Upper lobe of left lung (tissue), 6 donors: ENCODE measurements around the gene KRT7. TPM values are rescaled to one million over a fixed set of nuclear protein-coding genes. Genes with fewer than 3 reads are reported as not detected.

Source experiments
- ATAC-seq, 2 donors: fragments of 200-7000 bp; cut with Tn5 transposase; one replicate each; pipeline ENCODE4 v1.9.1; 2022; ENCODE audit warnings: mild to moderate bottlenecking in 2 of 2, moderate library complexity in 2 of 2; ENCODE audit not compliant: low FRiP score in 2 of 2
- DNase-seq, 2 donors: peaks; one replicate each; pipeline ENCODE4 v3.0.0-alpha.2; 2019 to 2020
- H3K27ac ChIP-seq, 4 donors: fragments of 200-600 bp; sonication (generic); one replicate each; pipeline ENCODE4 v1.5.1; 2016 to 2019
- H3K27me3 ChIP-seq, 4 donors: fragments of 200-600 bp; sonication (generic); one replicate each; pipeline ENCODE4 v1.5.1; 2017 to 2019
- H3K36me3 ChIP-seq, 4 donors: fragments of 200-600 bp; sonication (generic); one replicate each; pipeline ENCODE4 v1.5.1; 2016 to 2019
- H3K4me1 ChIP-seq, 4 donors: fragments of 200-600 bp; sonication (generic); one replicate each; pipeline ENCODE4 v1.5.1; 2018 to 2019
- H3K4me3 ChIP-seq, 4 donors: fragments of 200-600 bp; sonication (generic); one replicate each; pipeline ENCODE4 v1.5.1; 2017 to 2019; ENCODE audit warnings: mild to moderate bottlenecking in 2 of 4, moderate library complexity in 1 of 4
- H3K9me3 ChIP-seq, 4 donors: fragments of 200-600 bp; sonication (generic); one replicate each; pipeline ENCODE4 v1.5.1; 2018 to 2019
- EP300 ChIP-seq, 4 donors: sonication (generic); formaldehyde crosslinking; IDR thresholded peaks; one replicate each; pipeline ENCODE4 v1.5.1; 2017; ENCODE audit warnings: antibody characterized with exemption in 4 of 4, control low read depth in 2 of 4
- POLR2A ChIP-seq, 4 donors: fragments of 450-650 bp; IDR thresholded peaks; one replicate each; pipeline ENCODE4 v1.5.1; 2016 to 2017; ENCODE audit warnings: antibody characterized with exemption in 4 of 4, mild to moderate bottlenecking in 2 of 4
- POLR2AphosphoS5 ChIP-seq, 2 donors: sonication (generic); formaldehyde crosslinking; IDR thresholded peaks; one replicate each; pipeline ENCODE4 v1.5.1; 2017; ENCODE audit warnings: antibody characterized with exemption in 2 of 2
- WGBS, 2 donors: methylation state at CpG; one replicate each; pipeline ENCODE4 v1.1.5; 2017 to 2018; 5-methylcytosine and 5-hydroxymethylcytosine counted together
- total RNA-seq, 6 donors: library from RNA; depleted of rRNA in 4 of 6; stranded (reverse); fragments of >200 nt in 4 of 6; gene quantifications; one replicate each; pipeline versions ENCODE4 v1.1.0 to v1.2.1, GENCODE V29; 2016 to 2021
- TF ChIP-seq, protein P1 (sequence below), 6 experiments: fragments of 450-650 bp in 4 of 6; fragments of 200-600 bp in 2 of 6; sonication (generic) in 2 of 6; IDR thresholded peaks; one replicate each; pipeline ENCODE4 v1.5.1; 2016 to 2019; ENCODE audit warnings: antibody characterized with exemption in 6 of 6
- donor health status: DM: no; HTN: no; CAD: no; lungs with moderate emphysema.
- donor health status: DM: no; HTN: yes; CAD: no; lungs with severe emphysema.

Gene KRT7
- total RNA-seq, 6 donors from 2014 or later, result 247 to 1,279 (median 821) TPM

DNA sequence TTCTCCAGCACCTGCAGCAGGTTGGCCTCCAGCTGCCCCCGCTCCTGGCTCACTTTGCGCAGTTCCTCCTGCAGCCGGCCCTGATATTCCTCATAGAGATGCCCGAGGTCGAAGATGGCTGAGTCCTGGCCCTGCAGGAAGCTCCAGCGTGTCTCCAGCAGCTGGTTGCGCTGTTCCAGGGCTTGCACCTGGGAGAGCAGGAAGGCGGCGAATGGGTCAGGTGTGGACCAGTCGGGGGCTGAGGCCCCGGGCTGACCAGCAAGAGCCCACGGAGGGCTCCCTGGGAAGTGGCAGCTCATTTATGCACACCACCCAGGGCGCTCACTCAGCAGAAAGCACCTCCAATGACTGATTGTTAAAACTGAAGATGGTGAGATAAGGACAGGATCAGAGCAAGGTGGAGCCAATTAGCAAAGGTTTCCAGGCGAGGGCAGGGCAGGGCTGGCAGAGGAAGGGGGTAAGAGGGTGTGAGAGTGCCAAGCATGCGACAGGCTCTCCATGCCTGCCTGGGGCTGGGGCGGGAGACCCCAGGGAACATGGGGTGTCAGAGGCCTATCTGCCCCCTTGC, 47.6 kb upstream of the KRT7 start:
- no peak for ATAC-seq
- Histone ChIP-seq H3K9me3 (no peaks in the 10 kb centered on the region), H3K4me3 (no peak overlapping the region), H3K27ac (peak overlapping the region in 1 of 4 donors; percentile 61), H3K4me1 (peaks cover 10 to 48% (median 34%) of the 10 kb centered on the region in 4 donors), H3K36me3 (no peaks in the 10 kb centered on the region), H3K27me3 (no peaks in the 10 kb centered on the region)
- WGBS, 2 donors, result 85 to 91% methylated on average over 16 of the region's 16 CpGs
- DNase-seq, result no peak
- TF ChIP-seq, protein P1, sequence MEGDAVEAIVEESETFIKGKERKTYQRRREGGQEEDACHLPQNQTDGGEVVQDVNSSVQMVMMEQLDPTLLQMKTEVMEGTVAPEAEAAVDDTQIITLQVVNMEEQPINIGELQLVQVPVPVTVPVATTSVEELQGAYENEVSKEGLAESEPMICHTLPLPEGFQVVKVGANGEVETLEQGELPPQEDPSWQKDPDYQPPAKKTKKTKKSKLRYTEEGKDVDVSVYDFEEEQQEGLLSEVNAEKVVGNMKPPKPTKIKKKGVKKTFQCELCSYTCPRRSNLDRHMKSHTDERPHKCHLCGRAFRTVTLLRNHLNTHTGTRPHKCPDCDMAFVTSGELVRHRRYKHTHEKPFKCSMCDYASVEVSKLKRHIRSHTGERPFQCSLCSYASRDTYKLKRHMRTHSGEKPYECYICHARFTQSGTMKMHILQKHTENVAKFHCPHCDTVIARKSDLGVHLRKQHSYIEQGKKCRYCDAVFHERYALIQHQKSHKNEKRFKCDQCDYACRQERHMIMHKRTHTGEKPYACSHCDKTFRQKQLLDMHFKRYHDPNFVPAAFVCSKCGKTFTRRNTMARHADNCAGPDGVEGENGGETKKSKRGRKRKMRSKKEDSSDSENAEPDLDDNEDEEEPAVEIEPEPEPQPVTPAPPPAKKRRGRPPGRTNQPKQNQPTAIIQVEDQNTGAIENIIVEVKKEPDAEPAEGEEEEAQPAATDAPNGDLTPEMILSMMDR (IDR thresholded peaks at IDR 0.05), result no peak
- TF ChIP-seq EP300 (IDR thresholded peaks at IDR 0.05) (no peak), POLR2AphosphoS5 (IDR thresholded peaks at IDR 0.05) (no peak), POLR2A (IDR thresholded peaks at IDR 0.05) (no peak)

DNA sequence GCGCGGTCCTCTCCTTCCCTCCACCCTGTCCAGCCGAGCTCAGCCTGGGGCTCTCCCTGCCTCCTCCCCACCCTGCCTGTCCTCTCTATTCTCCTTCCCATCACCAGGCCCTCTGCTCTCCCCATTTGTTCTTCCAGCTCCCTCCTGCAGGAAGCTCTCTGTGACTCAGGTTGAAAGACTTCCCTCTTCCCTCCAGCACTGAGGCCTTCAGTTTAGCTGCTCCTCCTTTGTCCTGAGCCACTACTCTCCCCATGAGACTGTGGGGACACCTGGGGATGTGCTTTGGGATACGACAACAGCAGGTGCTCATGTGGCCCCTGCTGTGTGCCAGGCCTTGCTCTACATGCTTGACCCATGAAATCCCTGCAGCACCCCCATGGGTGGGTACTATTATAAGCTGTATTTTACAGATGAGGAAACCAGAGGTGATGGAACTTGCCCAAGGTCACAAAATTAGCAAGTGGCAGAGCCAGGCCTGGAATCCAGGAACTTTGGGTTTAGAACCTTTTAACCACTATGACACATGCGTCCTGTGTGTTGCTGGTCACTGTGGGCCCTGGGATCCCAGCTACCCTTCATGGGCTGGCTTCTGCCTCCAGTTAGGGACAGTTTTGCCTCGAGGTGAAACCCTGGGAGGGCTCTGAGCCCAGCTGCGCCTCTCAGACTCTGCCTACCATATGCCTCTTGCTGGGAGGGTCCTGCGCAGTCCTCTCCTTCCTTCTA, 46.8 kb upstream of the KRT7 start:
- Histone ChIP-seq H3K4me1 (peaks cover 12 to 55% (median 37%) of the 10 kb centered on the region in 4 donors), H3K27me3 (no peaks in the 10 kb centered on the region), H3K36me3 (no peaks in the 10 kb centered on the region), H3K27ac (peak overlapping the region in 1 of 4 donors; percentile 61), H3K4me3 (no peak overlapping the region), H3K9me3 (no peaks in the 10 kb centered on the region)
- no peak for DNase-seq
- ATAC-seq, result peak in 1 of 2 donors; percentile 6
- TF ChIP-seq POLR2A (IDR thresholded peaks at IDR 0.05) (no peak), POLR2AphosphoS5 (IDR thresholded peaks at IDR 0.05) (no peak), EP300 (IDR thresholded peaks at IDR 0.05) (no peak)
- TF ChIP-seq, protein P1 (IDR thresholded peaks at IDR 0.05), result no peak
- 78% methylated on average over 8 of the region's 8 CpGs for WGBS, 2 donors

DNA sequence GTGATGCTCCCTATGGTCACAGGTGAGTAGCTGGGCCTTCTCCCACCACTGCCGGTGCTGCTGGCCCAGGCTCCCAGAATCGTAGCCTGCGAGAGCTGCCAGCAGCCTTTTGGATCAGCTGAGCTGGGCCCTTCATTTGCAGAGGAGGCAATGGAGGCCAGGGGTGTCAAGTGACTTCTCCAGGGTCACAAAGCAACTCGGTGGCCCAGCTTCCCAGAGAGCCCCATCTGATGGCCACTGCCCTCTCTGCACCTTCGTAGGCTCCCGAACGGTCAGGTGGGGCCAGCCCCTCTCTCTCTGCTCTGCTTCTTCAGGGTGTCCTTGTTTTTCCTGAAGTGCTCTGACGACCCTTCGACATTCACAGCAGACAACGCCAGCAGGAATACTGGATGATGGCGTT, 45.8 kb upstream of the KRT7 start:
- H3K4me1 ChIP-seq, result peaks cover 22 to 64% (median 46%) of the 10 kb centered on the region in 4 donors
- no peaks in the 10 kb centered on the region for H3K9me3 ChIP-seq
- no peaks in the 10 kb centered on the region for H3K27me3 ChIP-seq
- TF ChIP-seq EP300 (IDR thresholded peaks at IDR 0.05), result no peak
- TF ChIP-seq, protein P1 (IDR thresholded peaks at IDR 0.05), result no peak
- TF ChIP-seq POLR2A (IDR thresholded peaks at IDR 0.05), result no peak
- TF ChIP-seq POLR2AphosphoS5 (IDR thresholded peaks at IDR 0.05), result no peak
- no peak overlapping the region for H3K4me3 ChIP-seq
- DNase-seq, result no peak
- 94% methylated on average over 7 to 9 of the region's 11 CpGs for WGBS, 2 donors
- H3K27ac ChIP-seq, result peak overlapping the region in 1 of 4 donors; percentile 61
- ATAC-seq, result no peak
- H3K36me3 ChIP-seq, result no peaks in the 10 kb centered on the region

DNA sequence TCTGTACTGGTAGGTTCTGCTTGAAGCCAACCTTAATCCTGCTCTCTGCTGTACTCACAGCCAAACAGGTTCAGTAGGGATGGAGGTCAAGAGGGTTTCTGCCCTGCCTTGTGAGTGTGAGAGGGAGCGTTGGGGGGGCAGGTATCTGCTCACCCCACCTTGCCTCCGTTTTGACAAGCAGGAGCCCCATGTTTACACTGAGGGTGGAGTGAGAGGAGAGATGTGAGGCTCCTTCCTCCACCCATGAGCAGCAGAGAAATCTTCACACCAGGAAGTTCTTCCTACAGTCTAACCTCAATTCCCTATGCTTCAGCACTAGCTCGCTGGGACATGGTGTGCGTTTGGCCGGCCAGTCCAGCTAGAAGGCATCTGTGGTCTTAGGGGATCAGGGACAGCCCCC, 45.4 kb upstream of the KRT7 start:
- Histone ChIP-seq H3K27ac (no peak overlapping the region), H3K4me1 (peaks cover 26 to 66% (median 50%) of the 10 kb centered on the region in 4 donors), H3K4me3 (no peak overlapping the region), H3K9me3 (no peaks in the 10 kb centered on the region), H3K27me3 (no peaks in the 10 kb centered on the region), H3K36me3 (no peaks in the 10 kb centered on the region)
- DNase-seq, result no peak
- 83 to 94% methylated on average over 5 of the region's 5 CpGs for WGBS, 2 donors
- no peak for ATAC-seq
- no peak for TF ChIP-seq POLR2A (IDR thresholded peaks at IDR 0.05)
- TF ChIP-seq, protein P1 (IDR thresholded peaks at IDR 0.05), result no peak
- TF ChIP-seq EP300 (IDR thresholded peaks at IDR 0.05), result no peak
- TF ChIP-seq POLR2AphosphoS5 (IDR thresholded peaks at IDR 0.05), result no peak
